H9 (cell line): ENCODE data around the gene BRICD5. TPM values are rescaled to one million over a fixed set of nuclear protein-coding genes. Genes with fewer than 3 reads are reported as not detected.

Experiments used
- DNase-seq: peaks from one replicate; pipeline ENCODE4 v3.0.0-alpha.2; 2017
- H2AFZ ChIP-seq: one replicate; pipeline ENCODE4 v1.6.1; 2013; ENCODE audit warnings: mild to moderate bottlenecking, low read length, control low read depth, moderate library complexity
- H2AK5ac ChIP-seq: 2 replicates; pipeline ENCODE4 v1.6.1; 2013; ENCODE audit warnings: low read length, control low read depth, mixed read lengths; ENCODE audit not compliant: insufficient read length
- H2BK120ac ChIP-seq: one replicate; pipeline ENCODE4 v1.6.1; 2013; ENCODE audit warnings: low read depth, mild to moderate bottlenecking, low read length, control low read depth, inconsistent platforms; ENCODE audit not compliant: poor library complexity, severe bottlenecking
- H2BK12ac ChIP-seq: 2 replicates; pipeline ENCODE4 v1.6.1; 2013; ENCODE audit warnings: low read length, control low read depth, mixed read lengths, low read depth; ENCODE audit not compliant: insufficient read length
- H2BK15ac ChIP-seq: 2 replicates; pipeline ENCODE4 v1.6.1; 2013; ENCODE audit warnings: low read depth, low read length, control low read depth
- H2BK20ac ChIP-seq: one replicate; pipeline ENCODE4 v1.6.1; 2013; ENCODE audit warnings: low read depth, mild to moderate bottlenecking, low read length, control low read depth, inconsistent platforms; ENCODE audit not compliant: poor library complexity, severe bottlenecking
- H2BK5ac ChIP-seq: 2 replicates; pipeline ENCODE4 v1.6.1; 2013; ENCODE audit warnings: low read length, control low read depth, mixed read lengths; ENCODE audit not compliant: insufficient read length
- H3K14ac ChIP-seq: 2 replicates; pipeline ENCODE4 v1.6.1; 2013; ENCODE audit warnings: low read length, control low read depth; ENCODE audit not compliant: insufficient read depth
- H3K18ac ChIP-seq: 2 replicates; pipeline ENCODE4 v1.6.1; 2013; ENCODE audit warnings: low read depth, mild to moderate bottlenecking, mixed read lengths, low read length, control low read depth; ENCODE audit not compliant: insufficient read length
- H3K23ac ChIP-seq: 2 replicates; pipeline ENCODE4 v1.6.1; 2013; ENCODE audit warnings: low read length, control low read depth, mixed read lengths, low read depth; ENCODE audit not compliant: insufficient read length
- H3K23me2 ChIP-seq: 2 replicates; pipeline ENCODE4 v1.6.1; 2013; ENCODE audit warnings: low read depth, mild to moderate bottlenecking, mixed read lengths, low read length, control low read depth; ENCODE audit not compliant: insufficient read length, poor library complexity, severe bottlenecking
- H3K27ac ChIP-seq: 2 replicates; pipeline ENCODE4 v1.5.1; 2013; ENCODE audit warnings: low read length, control low read depth, mixed read lengths, low read depth; ENCODE audit not compliant: insufficient read length
- H3K27me3 ChIP-seq: 2 replicates; pipeline ENCODE4 v1.6.1; 2013; ENCODE audit warnings: low read length, control low read depth, inconsistent platforms; ENCODE audit not compliant: insufficient read depth
- H3K4ac ChIP-seq: 2 replicates; pipeline ENCODE4 v1.6.1; 2013; ENCODE audit warnings: low read depth, mild to moderate bottlenecking, control low read depth, inconsistent platforms, low read length, moderate library complexity
- H3K4me1 ChIP-seq: 2 replicates; pipeline ENCODE4 v1.6.1; 2013; ENCODE audit warnings: low read length, control low read depth, inconsistent platforms; ENCODE audit not compliant: insufficient read depth
- H3K4me2 ChIP-seq: 2 replicates; pipeline ENCODE4 v1.6.1; 2013; ENCODE audit warnings: low read length, control low read depth, mixed read lengths; ENCODE audit not compliant: insufficient read length, insufficient read depth
- H3K56ac ChIP-seq: 2 replicates; pipeline ENCODE4 v1.6.1; 2013; ENCODE audit warnings: low read depth, mild to moderate bottlenecking, mixed read lengths, low read length, control low read depth; ENCODE audit not compliant: insufficient read length
- H3K79me1 ChIP-seq: 2 replicates; pipeline ENCODE4 v1.6.1; 2013; ENCODE audit warnings: low read depth, mild to moderate bottlenecking, moderate library complexity, low read length, control low read depth, inconsistent platforms; ENCODE audit not compliant: insufficient read depth, poor library complexity, severe bottlenecking
- H3K79me2 ChIP-seq: 2 replicates; pipeline ENCODE4 v1.6.1; 2013; ENCODE audit warnings: low read length, control low read depth, inconsistent platforms; ENCODE audit not compliant: insufficient read depth
- H3K9ac ChIP-seq: 2 replicates; pipeline ENCODE4 v1.6.1; 2013; ENCODE audit warnings: low read length, control low read depth, mixed read lengths; ENCODE audit not compliant: insufficient read length; ENCODE audit errors: extremely low read depth
- H3K9me3 ChIP-seq: one replicate; pipeline ENCODE4 v1.6.1; 2013; ENCODE audit warnings: low read depth, low read length, inconsistent platforms; ENCODE audit not compliant: control insufficient read depth
- H3T11ph ChIP-seq: one replicate; pipeline ENCODE4 v1.6.1; 2013; ENCODE audit warnings: mild to moderate bottlenecking, low read length, control low read depth, inconsistent platforms
- H4K20me1 ChIP-seq: one replicate; pipeline ENCODE4 v1.6.1; 2013; ENCODE audit not compliant: control insufficient read depth, insufficient read length, insufficient read depth
- H4K5ac ChIP-seq: 2 replicates; pipeline ENCODE4 v1.6.1; 2013; ENCODE audit warnings: low read depth, mild to moderate bottlenecking, mixed read lengths, low read length, control low read depth; ENCODE audit not compliant: insufficient read length
- H4K8ac ChIP-seq: replicated peaks from 2 replicates; pipeline ENCODE4 v1.6.1; 2013; ENCODE audit warnings: low read length, control low read depth, mixed read lengths, low read depth; ENCODE audit not compliant: insufficient read length
- H4K91ac ChIP-seq: 2 replicates; pipeline ENCODE4 v1.6.1; 2013; ENCODE audit warnings: low read depth, mild to moderate bottlenecking, moderate library complexity, mixed read lengths, low read length, control low read depth; ENCODE audit not compliant: insufficient read length
- H3K27ac Mint-ChIP-seq, 3 experiments: 2 replicates in 2 of 3; 3 replicates in 1 of 3; pipeline ENCODE4 v1.8.0; 2020 to 2021; ENCODE audit warnings: mixed read lengths in 3 of 3, mild to moderate bottlenecking in 1 of 3, moderate library complexity in 1 of 3
- H3K27me3 Mint-ChIP-seq: 2 replicates; pipeline ENCODE4 v1.8.0; 2021; ENCODE audit warnings: low read depth, mild to moderate bottlenecking, moderate library complexity, mixed read lengths
- H3K36me3 Mint-ChIP-seq, 3 experiments: 2 replicates in 2 of 3; 3 replicates in 1 of 3; pipeline ENCODE4 v1.8.0; 2020 to 2021; ENCODE audit warnings: low read depth in 3 of 3, mixed read lengths in 3 of 3; ENCODE audit not compliant: insufficient read depth in 1 of 3
- H3K4me1 Mint-ChIP-seq, 2 experiments: 2 replicates each; pipeline ENCODE4 v1.8.0; 2020; ENCODE audit warnings: mixed read lengths in 2 of 2
- H3K4me3 Mint-ChIP-seq, 2 experiments: 2 replicates in 1 of 2; 3 replicates in 1 of 2; pipeline ENCODE4 v1.8.0; 2020 to 2021; ENCODE audit warnings: mild to moderate bottlenecking in 2 of 2, mixed read lengths in 2 of 2, moderate library complexity in 1 of 2
- H3K9me3 Mint-ChIP-seq, 2 experiments: 2 replicates in 1 of 2; 3 replicates in 1 of 2; pipeline ENCODE4 v1.8.0; 2020; ENCODE audit warnings: mild to moderate bottlenecking in 2 of 2, mixed read lengths in 2 of 2, moderate library complexity in 1 of 2
- WGBS: extraction: QIAGEN DNeasy Blood & Tissue Kit; methylation state at CpG from one replicate; pipeline ENCODE4 v1.1.7; 2013; ENCODE audit warnings: missing lambda C conversion rate, low lambda C conversion rate, mixed read lengths; ENCODE audit not compliant: insufficient read length; ENCODE audit errors: extremely low coverage; 5-methylcytosine and 5-hydroxymethylcytosine counted together
- total RNA-seq: library from RNA; stranded (reverse); gene quantifications from 2 replicates; pipeline ENCODE4 v1.2.1, GENCODE V29; 2021
- TF ChIP-seq, protein P1 (sequence below): fragments of 200-600 bp; sonication (generic); conservative IDR thresholded peaks from 3 replicates; pipeline ENCODE4 v1.8.0; 2021; ENCODE audit warnings: antibody characterized with exemption, mild to moderate bottlenecking

BRICD5 gene
- total RNA-seq, 1 experiment from 2014 or later = 11.9 TPM

DNA sequence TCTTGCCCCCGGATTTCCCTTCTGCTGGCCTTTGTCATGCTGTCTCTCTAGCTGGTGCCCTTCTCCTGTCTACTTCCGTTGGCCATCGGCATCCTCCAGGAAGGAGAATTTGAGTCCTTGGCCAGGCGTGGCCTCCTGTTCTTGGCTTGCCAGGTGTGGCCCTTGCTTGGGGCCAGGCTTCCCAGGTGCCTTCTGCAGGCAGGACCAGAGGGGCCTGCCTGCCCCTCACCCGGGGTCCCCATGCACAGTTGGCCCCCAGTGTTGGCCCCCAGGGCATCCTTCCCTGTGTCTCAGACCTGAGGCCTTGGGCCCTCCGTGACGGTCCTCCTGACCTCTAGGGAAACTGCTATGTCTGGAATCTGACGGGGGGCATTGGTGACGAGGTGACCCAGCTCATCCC lies 2.8 kb downstream of the BRICD5 start:
- Histone ChIP-seq H3K4me1 (no peaks in the 10 kb centered on the region; the same call in 1 of the 2 replicates), H3K79me2 (no peaks in the 10 kb centered on the region; the same call in 1 of the 2 replicates), H3K9ac (no peak overlapping the region), H4K20me1 (no peaks in the 10 kb centered on the region), H2BK12ac (no peak overlapping the region), H3K27ac (no peak overlapping the region), H2BK20ac (no peak overlapping the region), H3K23ac (no peak overlapping the region), H3K56ac (no peak overlapping the region), H3K18ac (no peak overlapping the region), H3K4me2 (no peak overlapping the region), H3K14ac (no peak overlapping the region), H3T11ph (no peak overlapping the region), H4K8ac (no peak overlapping the region), H3K4ac (no peak overlapping the region), H3K27me3 (no peaks in the 10 kb centered on the region), H3K23me2 (peaks cover 12% of the 10 kb centered on the region), H3K79me1 (peaks cover under 1% of the 10 kb centered on the region), H2AFZ (no peak overlapping the region), H2AK5ac (no peak overlapping the region), H3K9me3 (no peaks in the 10 kb centered on the region), H2BK15ac (no peak overlapping the region), H2BK120ac (no peak overlapping the region), H4K5ac (no peak overlapping the region), H2BK5ac (no peak overlapping the region), H4K91ac (no peak overlapping the region)
- H3K4me3 Mint-ChIP-seq = peak overlapping the region; percentile 47 to 57
- H3K36me3 Mint-ChIP-seq = peaks cover 11 to 41% (median 39%) of the 10 kb centered on the region in 3 experiments; a peak in 6 of 7 replicates
- H3K9me3 Mint-ChIP-seq = peaks cover 0 to 9% of the 10 kb centered on the region in 2 experiments; a peak in 1 of 5 replicates
- no CpG with 5 or more reads among the region's 9 CpGs for WGBS
- TF ChIP-seq, protein P1, sequence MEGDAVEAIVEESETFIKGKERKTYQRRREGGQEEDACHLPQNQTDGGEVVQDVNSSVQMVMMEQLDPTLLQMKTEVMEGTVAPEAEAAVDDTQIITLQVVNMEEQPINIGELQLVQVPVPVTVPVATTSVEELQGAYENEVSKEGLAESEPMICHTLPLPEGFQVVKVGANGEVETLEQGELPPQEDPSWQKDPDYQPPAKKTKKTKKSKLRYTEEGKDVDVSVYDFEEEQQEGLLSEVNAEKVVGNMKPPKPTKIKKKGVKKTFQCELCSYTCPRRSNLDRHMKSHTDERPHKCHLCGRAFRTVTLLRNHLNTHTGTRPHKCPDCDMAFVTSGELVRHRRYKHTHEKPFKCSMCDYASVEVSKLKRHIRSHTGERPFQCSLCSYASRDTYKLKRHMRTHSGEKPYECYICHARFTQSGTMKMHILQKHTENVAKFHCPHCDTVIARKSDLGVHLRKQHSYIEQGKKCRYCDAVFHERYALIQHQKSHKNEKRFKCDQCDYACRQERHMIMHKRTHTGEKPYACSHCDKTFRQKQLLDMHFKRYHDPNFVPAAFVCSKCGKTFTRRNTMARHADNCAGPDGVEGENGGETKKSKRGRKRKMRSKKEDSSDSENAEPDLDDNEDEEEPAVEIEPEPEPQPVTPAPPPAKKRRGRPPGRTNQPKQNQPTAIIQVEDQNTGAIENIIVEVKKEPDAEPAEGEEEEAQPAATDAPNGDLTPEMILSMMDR = no peak
- DNase-seq = no peak
- peaks cover 13 to 15% of the 10 kb centered on the region in 2 experiments for H3K4me1 Mint-ChIP-seq
- peak overlapping the region in 2 of 3 experiments; percentile 11 to 15; a peak in 2 of 7 replicates for H3K27ac Mint-ChIP-seq
- H3K27me3 Mint-ChIP-seq = peaks cover 10% of the 10 kb centered on the region
